Measurements from ENCODE around the gene FRS3. TPM values are rescaled to one million over a fixed set of nuclear protein-coding genes. Genes with fewer than 3 reads are reported as not detected.

Gene FRS3
- total RNA-seq, 4 donors from 2014 or later: 1.3 to 6.5 (median 4.0) TPM

GRCh38 chr6:41739041-41739440 lies 40.7 kb downstream of the FRS3 start:
- Histone ChIP-seq H3K4me3 (no peak overlapping the region), H3K9me3 (no peaks in the 10 kb centered on the region), H3K36me3 (no peaks in the 10 kb centered on the region), H3K4me1 (peaks cover 0 to 8% (median 0%) of the 10 kb centered on the region in 3 donors), H3K27ac (no peak overlapping the region), H3K27me3 (no peaks in the 10 kb centered on the region)
- WGBS, 2 donors (ENCODE audit: low coverage in 1 of 2): 65 to 85% methylated on average over 3 to 4 of the region's 4 CpGs
- TF ChIP-seq POLR2A (IDR thresholded peaks at IDR 0.05): no peak
- TF ChIP-seq POLR2AphosphoS5 (IDR thresholded peaks at IDR 0.05): no peak
- no peak for TF ChIP-seq EP300 (IDR thresholded peaks at IDR 0.05)
- no peak for ATAC-seq

- Histone ChIP-seq H3K4me3 (no peak overlapping the region), H3K9me3 (no peaks in the 10 kb centered on the region), H3K27me3 (no peaks in the 10 kb centered on the region), H3K27ac (no peak overlapping the region), H3K4me1 (peaks cover 0 to 21% (median 7%) of the 10 kb centered on the region in 3 donors), H3K36me3 (no peaks in the 10 kb centered on the region)
- ATAC-seq: no peak
- TF ChIP-seq POLR2A (IDR thresholded peaks at IDR 0.05) (no peak), CTCF (IDR thresholded peaks at IDR 0.05) (no peak), POLR2AphosphoS5 (IDR thresholded peaks at IDR 0.05) (no peak), EP300 (IDR thresholded peaks at IDR 0.05) (no peak)
- WGBS, 2 donors (ENCODE audit: low coverage in 1 of 2): 88% methylated on average over 2 to 6 of the region's 6 CpGs
Measured at GRCh38 chr6:41737591-41738130, 42.0 kb downstream of the FRS3 start.

- 83% methylated on average over 1 of the region's 13 CpGs; no CpG with 5 or more reads in 1 of the 2 donors for WGBS, 2 donors (ENCODE audit: low coverage in 1 of 2)
- no peak for ATAC-seq
- Histone ChIP-seq H3K4me3 (no peak overlapping the region), H3K36me3 (no peaks in the 10 kb centered on the region), H3K4me1 (peaks cover 0 to 28% (median 9%) of the 10 kb centered on the region in 3 donors), H3K27me3 (no peaks in the 10 kb centered on the region), H3K27ac (no peak overlapping the region), H3K9me3 (no peaks in the 10 kb centered on the region)
- TF ChIP-seq CTCF (IDR thresholded peaks at IDR 0.05) (no peak), POLR2AphosphoS5 (IDR thresholded peaks at IDR 0.05) (no peak), EP300 (IDR thresholded peaks at IDR 0.05) (no peak), POLR2A (IDR thresholded peaks at IDR 0.05) (no peak)
Measured at GRCh38 chr6:41736800-41737555, 42.7 kb downstream of the FRS3 start.

GRCh38 chr6:41736186-41736733 lies 43.4 kb downstream of the FRS3 start:
- H3K27ac ChIP-seq: no peak overlapping the region
- TF ChIP-seq POLR2AphosphoS5 (IDR thresholded peaks at IDR 0.05): no peak
- TF ChIP-seq EP300 (IDR thresholded peaks at IDR 0.05): no peak
- no peak for TF ChIP-seq CTCF (IDR thresholded peaks at IDR 0.05)
- TF ChIP-seq POLR2A (IDR thresholded peaks at IDR 0.05): no peak
- WGBS, 2 donors (ENCODE audit: low coverage in 1 of 2): 59 to 100% methylated on average over 1 to 4 of the region's 6 CpGs
- ATAC-seq: no peak
- no peaks in the 10 kb centered on the region for H3K36me3 ChIP-seq
- no peaks in the 10 kb centered on the region for H3K9me3 ChIP-seq
- no peak overlapping the region for H3K4me3 ChIP-seq
- peaks cover 0 to 35% (median 9%) of the 10 kb centered on the region in 3 donors for H3K4me1 ChIP-seq
- H3K27me3 ChIP-seq: no peaks in the 10 kb centered on the region

GRCh38 chr6:41735427-41736185 lies 44.1 kb downstream of the FRS3 start, which contains the start of gene TFEB:
Gene TFEB, minus strand, starts transcription at chr6:41735608. Its CDS starts 44,395 bp downstream, at chr6:41691213.
- H3K27ac ChIP-seq: peak within 1 kb of the TSS; percentile 89 to 99 (median 92)
- no peaks in the 10 kb centered on the region for H3K27me3 ChIP-seq
- TF ChIP-seq CTCF (IDR thresholded peaks at IDR 0.05) (peak in 3 of 4 experiments; percentile 89 to 97 (median 96)), POLR2AphosphoS5 (IDR thresholded peaks at IDR 0.05) (peak; percentile 53), EP300 (IDR thresholded peaks at IDR 0.05) (no peak), POLR2A (IDR thresholded peaks at IDR 0.05) (peak in 1 of 2 donors; percentile 75)
- peak; percentile 87 for ATAC-seq
- WGBS, 2 donors (ENCODE audit: low coverage in 1 of 2): 18 to 86% methylated on average over 1 to 16 of the region's 50 CpGs
- H3K36me3 ChIP-seq: no peaks in the 10 kb centered on the region
- peak within 1 kb of the TSS; percentile 64 to 99 for H3K4me3 ChIP-seq
- peaks cover 0 to 42% (median 11%) of the 10 kb centered on the region in 3 donors for H3K4me1 ChIP-seq
- no peaks in the 10 kb centered on the region for H3K9me3 ChIP-seq
